Kidney (tissue), 14 donors: ENCODE results near the gene BATF3. TPM values are rescaled to one million over a fixed set of nuclear protein-coding genes. Genes with fewer than 3 reads are reported as not detected.
A peak's percentile ranks its signal among the peaks of the same experiment; 100 is the strongest.

Experiments used
- DNase-seq, 5 donors: peaks; one replicate each; pipeline ENCODE4 v3.0.0-alpha.2; 2013 to 2020
- FAIRE-seq: peaks from 2 replicates; lab custom pipeline; 2012; peaks lifted over from hg19 to GRCh38; lab: Jason Lieb, UNC
- H3K27ac ChIP-seq, 2 donors: one replicate each; pipeline ENCODE4 v1.7.0; 2013; ENCODE audit warnings: low read depth in 2 of 2, low read length in 2 of 2, inconsistent platforms in 1 of 2
- H3K27me3 ChIP-seq: one replicate; pipeline ENCODE4 v1.7.1; 2013; ENCODE audit warnings: low read length, inconsistent platforms; ENCODE audit not compliant: control insufficient read depth, insufficient read depth
- H3K36me3 ChIP-seq, 3 donors: one replicate each; pipeline versions ENCODE4 v1.7.0 to v1.7.1; 2013; ENCODE audit warnings: low read length in 3 of 3, control low read depth in 1 of 3, inconsistent platforms in 1 of 3; ENCODE audit not compliant: insufficient read depth in 3 of 3, control insufficient read depth in 2 of 3
- H3K4me1 ChIP-seq, 3 donors: one replicate each; pipeline versions ENCODE4 v1.7.0 to v1.7.1; 2013; ENCODE audit warnings: low read length in 3 of 3, inconsistent platforms in 1 of 3, low read depth in 1 of 3; ENCODE audit not compliant: control insufficient read depth in 2 of 3, insufficient read depth in 2 of 3
- H3K4me3 ChIP-seq, 3 donors: one replicate each; pipeline versions ENCODE4 v1.7.0 to v1.8.1; 2013; ENCODE audit warnings: low read length in 3 of 3, control low read depth in 1 of 3, inconsistent platforms in 1 of 3
- H3K9ac ChIP-seq, 3 donors: one replicate each; pipeline versions ENCODE4 v1.7.0 to v1.7.1; 2013; ENCODE audit warnings: low read length in 3 of 3, control low read depth in 1 of 3, inconsistent platforms in 1 of 3
- H3K9me3 ChIP-seq, 3 donors: one replicate each; pipeline versions ENCODE4 v1.7.0 to v1.7.1; 2013; ENCODE audit warnings: low read length in 3 of 3, control low read depth in 1 of 3, inconsistent platforms in 1 of 3; ENCODE audit not compliant: control insufficient read depth in 2 of 3, insufficient read depth in 1 of 3
- CTCF ChIP-seq: IDR thresholded peaks from 3 replicates; pipeline ENCODE4 v1.5.1; 2012; ENCODE audit warnings: mild to moderate bottlenecking, moderate library complexity, borderline replicate concordance; ENCODE audit not compliant: insufficient read depth; ENCODE audit errors: extremely low read depth
- intact Hi-C: fragments of 100-400 bp; cut with DNase I; formaldehyde crosslinking; loops from one replicate; pipeline ENCODE4 v1.11.1; 2022
- polyA plus RNA-seq: library from polyadenylated mRNA; stranded (reverse); fragments of 350-450 nt; fragmentation: Illumina TruSeq; extraction: RNeasy Lipid Tissue Mini Kit (QIAGEN cat#74804); gene quantifications from one replicate; pipeline ENCODE4 v1.2.3, GENCODE V29; 2014; ENCODE audit warnings: low read depth, low replicate concordance; ENCODE audit not compliant: insufficient read depth
- total RNA-seq: library from RNA; stranded (reverse); fragmentation: NEBNext Ultra II Directional; extraction: Animal tissue kit (Norgen Biotek cat#: 25700); gene quantifications from one replicate; pipeline ENCODE4 v1.2.1, GENCODE V29; 2021
- donor health status: control.
- donor health status: control.
- donor health status: control.
- donor health status: control.
- donor health status: control.
- donor health status: DM: yes; HTN: yes; CAD: no.
- donor health status: Normal renal cell carcinoma (clear cell type).

Gene BATF3
- total and polyA plus RNA-seq, 2 donors from 2014 or later = 3.3 to 6.5 TPM

- peaks cover 0 to 10% (median 3%) of the 10 kb centered on the region in 3 donors for H3K4me1 ChIP-seq
- FAIRE-seq = no peak
- H3K36me3 ChIP-seq = no peaks in the 10 kb centered on the region
- no peak overlapping the region for H3K9ac ChIP-seq
- no peaks in the 10 kb centered on the region for H3K9me3 ChIP-seq
- no peak for DNase-seq
- no peaks in the 10 kb centered on the region for H3K27me3 ChIP-seq
- intact Hi-C loops = no loop called here
- H3K27ac ChIP-seq = no peak overlapping the region
- no peak overlapping the region for H3K4me3 ChIP-seq
- no peak for TF ChIP-seq CTCF
Measured at GRCh38 chr1:212669600-212669999, 30.0 kb downstream of the BATF3 start.

GRCh38 chr1:212669102-212669501, 30.5 kb downstream of the BATF3 start:
- Histone ChIP-seq H3K36me3 (no peaks in the 10 kb centered on the region), H3K9me3 (no peaks in the 10 kb centered on the region), H3K27ac (no peak overlapping the region), H3K27me3 (no peaks in the 10 kb centered on the region), H3K4me3 (no peak overlapping the region), H3K4me1 (peaks cover 0 to 10% (median 3%) of the 10 kb centered on the region in 3 donors), H3K9ac (no peak overlapping the region)
- intact Hi-C loops = no loop called here
- FAIRE-seq = no peak
- TF ChIP-seq CTCF = no peak
- DNase-seq = peak in 2 of 5 donors; percentile 9 to 55

GRCh38 chr1:212668477-212668876, 31.2 kb downstream of the BATF3 start:
- FAIRE-seq (no peak), DNase-seq (peak in 1 of 5 donors; percentile 16)
- Histone ChIP-seq H3K27ac (no peak overlapping the region), H3K4me1 (peaks cover 0 to 10% (median 3%) of the 10 kb centered on the region in 3 donors), H3K36me3 (no peaks in the 10 kb centered on the region), H3K9ac (no peak overlapping the region), H3K9me3 (no peaks in the 10 kb centered on the region), H3K4me3 (no peak overlapping the region), H3K27me3 (no peaks in the 10 kb centered on the region)
- no peak for TF ChIP-seq CTCF
- intact Hi-C loops = no loop called here
